Measurements from ENCODE around the gene INCA1.
A peak's percentile ranks its signal among the peaks of the same experiment; 100 is the strongest.
"Not testable (repeated sequence)": the region's sequence is repeated elsewhere in the genome, so short reads cannot be mapped to it uniquely, and the experiment has no call there.

Gene INCA1

DNA sequence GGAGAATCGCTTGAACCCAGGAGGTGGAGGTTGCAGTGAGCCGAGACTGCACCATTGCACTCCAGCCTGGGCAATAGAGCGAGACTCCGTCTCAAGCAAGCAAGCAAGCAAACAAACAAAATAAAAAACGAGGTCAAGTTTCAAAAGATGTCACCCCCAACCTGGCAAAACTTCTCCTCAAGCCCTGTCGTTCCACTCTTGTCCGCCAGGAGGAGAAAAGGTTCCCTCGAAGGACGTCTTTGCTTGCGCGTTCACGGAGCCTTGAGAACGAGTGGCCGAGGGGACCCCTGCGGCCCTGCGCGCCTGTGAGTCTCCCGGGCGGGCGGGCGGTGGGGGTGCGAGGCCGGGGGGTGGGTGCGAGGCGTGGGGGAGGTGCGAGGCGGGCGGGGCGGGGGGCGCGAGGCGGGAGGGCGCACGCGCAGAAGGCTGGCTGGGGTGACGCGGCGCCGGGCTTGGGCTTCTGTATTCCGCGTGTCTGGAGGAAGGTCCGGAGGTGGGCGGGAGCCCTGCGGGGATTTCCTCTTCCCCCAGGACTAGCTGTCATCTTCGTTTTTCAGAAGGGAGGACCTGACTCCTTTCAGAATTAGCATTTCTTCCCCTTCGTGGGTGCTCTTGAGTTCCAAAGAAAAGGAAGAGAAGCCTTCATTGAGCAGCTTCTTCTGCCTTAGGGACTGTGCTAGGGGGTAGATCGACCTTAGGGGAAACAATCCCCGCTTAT is 34.2 kb upstream of the INCA1 start:
- DNase-seq: peak; percentile 93
- peak overlapping the region; percentile 70 for H3K27ac ChIP-seq
- H3K9me3 ChIP-seq (ENCODE audit: severe bottlenecking): no peaks in the 10 kb centered on the region
- H3K27me3 ChIP-seq (ENCODE audit: insufficient read depth, low read depth, severe bottlenecking): no peaks in the 10 kb centered on the region
- peak overlapping the region; percentile 52 for H3K4me3 ChIP-seq (ENCODE audit: low read depth, low read length)
- TF ChIP-seq, protein P1, sequence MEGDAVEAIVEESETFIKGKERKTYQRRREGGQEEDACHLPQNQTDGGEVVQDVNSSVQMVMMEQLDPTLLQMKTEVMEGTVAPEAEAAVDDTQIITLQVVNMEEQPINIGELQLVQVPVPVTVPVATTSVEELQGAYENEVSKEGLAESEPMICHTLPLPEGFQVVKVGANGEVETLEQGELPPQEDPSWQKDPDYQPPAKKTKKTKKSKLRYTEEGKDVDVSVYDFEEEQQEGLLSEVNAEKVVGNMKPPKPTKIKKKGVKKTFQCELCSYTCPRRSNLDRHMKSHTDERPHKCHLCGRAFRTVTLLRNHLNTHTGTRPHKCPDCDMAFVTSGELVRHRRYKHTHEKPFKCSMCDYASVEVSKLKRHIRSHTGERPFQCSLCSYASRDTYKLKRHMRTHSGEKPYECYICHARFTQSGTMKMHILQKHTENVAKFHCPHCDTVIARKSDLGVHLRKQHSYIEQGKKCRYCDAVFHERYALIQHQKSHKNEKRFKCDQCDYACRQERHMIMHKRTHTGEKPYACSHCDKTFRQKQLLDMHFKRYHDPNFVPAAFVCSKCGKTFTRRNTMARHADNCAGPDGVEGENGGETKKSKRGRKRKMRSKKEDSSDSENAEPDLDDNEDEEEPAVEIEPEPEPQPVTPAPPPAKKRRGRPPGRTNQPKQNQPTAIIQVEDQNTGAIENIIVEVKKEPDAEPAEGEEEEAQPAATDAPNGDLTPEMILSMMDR (IDR thresholded peaks at IDR 0.05; ENCODE audit: low read depth, low read length): peak; percentile 77
- H3K36me3 ChIP-seq: no peaks in the 10 kb centered on the region

DNA sequence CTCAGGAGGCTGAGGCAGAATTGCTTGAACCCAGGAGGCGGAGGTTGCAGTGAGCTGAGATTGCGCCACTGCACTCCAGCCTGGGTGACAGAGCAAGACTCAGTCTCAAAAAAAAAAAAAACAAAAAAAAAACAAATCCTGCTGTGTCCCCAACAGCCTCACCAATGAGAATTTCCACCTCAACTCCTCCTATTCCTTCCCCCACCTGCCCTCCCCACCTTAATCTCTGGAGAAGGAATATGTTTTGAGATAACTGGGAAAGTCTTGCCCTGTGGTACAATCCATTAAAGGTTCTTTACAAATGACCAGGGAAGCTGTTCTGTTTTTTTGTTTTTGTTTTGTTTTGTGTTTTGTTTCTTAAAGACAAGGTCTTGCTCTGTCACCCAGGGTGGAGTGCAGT is 32.8 kb upstream of the INCA1 start:
- not testable (repeated sequence) for H3K4me3 ChIP-seq (ENCODE audit: low read depth, low read length); H3K9me3 ChIP-seq (ENCODE audit: severe bottlenecking); H3K27ac ChIP-seq; H3K36me3 ChIP-seq; H3K27me3 ChIP-seq (ENCODE audit: insufficient read depth, low read depth, severe bottlenecking); DNase-seq

DNA sequence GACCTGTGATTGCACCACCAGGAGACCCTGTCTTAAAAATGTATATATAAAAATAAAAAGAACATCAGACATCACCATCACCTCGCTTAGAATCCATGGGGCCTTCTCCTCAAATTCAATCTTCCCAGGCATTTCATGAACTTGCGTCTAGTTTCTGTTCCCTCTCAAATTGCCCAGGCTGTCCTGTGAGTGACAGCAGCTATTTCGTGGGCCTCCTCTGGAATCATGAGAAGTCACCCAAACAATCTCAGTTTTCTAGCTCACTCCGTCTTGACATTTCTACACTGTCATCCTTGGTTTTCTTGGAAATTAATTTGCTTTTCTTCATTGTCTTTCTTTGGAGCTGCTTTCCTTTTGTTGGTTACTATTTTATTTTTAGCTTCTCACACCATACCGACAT is 30.6 kb upstream of the INCA1 start:
- H3K4me3 ChIP-seq (ENCODE audit: low read depth, low read length): no peak overlapping the region
- no peak overlapping the region for H3K27ac ChIP-seq
- H3K9me3 ChIP-seq (ENCODE audit: severe bottlenecking): no peaks in the 10 kb centered on the region
- TF ChIP-seq, protein P1 (IDR thresholded peaks at IDR 0.05; ENCODE audit: low read depth, low read length): no peak
- H3K27me3 ChIP-seq (ENCODE audit: insufficient read depth, low read depth, severe bottlenecking): no peaks in the 10 kb centered on the region
- no peak for DNase-seq
- peaks cover 4% of the 10 kb centered on the region; the same call in 1 of the 2 replicates for H3K36me3 ChIP-seq

DNA sequence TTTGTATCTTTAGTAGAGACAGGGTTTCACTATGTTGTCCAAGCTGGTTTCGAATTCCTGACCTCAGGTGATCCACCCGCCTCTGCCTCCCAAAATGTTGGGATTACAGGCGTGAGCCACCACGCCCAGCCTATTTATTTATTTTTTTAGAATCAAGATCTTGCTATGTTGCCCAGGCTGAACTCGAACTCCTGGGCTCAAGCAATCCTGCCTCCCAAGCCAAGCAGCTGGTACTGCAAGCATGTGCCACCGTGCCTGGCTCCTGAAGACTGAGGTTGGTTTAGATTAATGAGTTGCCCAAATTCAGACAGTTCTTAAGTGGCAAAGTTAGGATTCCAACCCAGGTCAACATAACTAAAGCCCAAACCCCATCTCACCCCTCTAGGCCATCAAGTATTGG is 30.0 kb upstream of the INCA1 start:
- Histone ChIP-seq H3K36me3 (peaks cover 4% of the 10 kb centered on the region; the same call in 1 of the 2 replicates), H3K9me3 (ENCODE audit: severe bottlenecking) (no peaks in the 10 kb centered on the region), H3K27ac (no peak overlapping the region), H3K27me3 (ENCODE audit: insufficient read depth, low read depth, severe bottlenecking) (no peaks in the 10 kb centered on the region), H3K4me3 (ENCODE audit: low read depth, low read length) (no peak overlapping the region)
- TF ChIP-seq, protein P1 (IDR thresholded peaks at IDR 0.05; ENCODE audit: low read depth, low read length): no peak
- DNase-seq: no peak

DNA sequence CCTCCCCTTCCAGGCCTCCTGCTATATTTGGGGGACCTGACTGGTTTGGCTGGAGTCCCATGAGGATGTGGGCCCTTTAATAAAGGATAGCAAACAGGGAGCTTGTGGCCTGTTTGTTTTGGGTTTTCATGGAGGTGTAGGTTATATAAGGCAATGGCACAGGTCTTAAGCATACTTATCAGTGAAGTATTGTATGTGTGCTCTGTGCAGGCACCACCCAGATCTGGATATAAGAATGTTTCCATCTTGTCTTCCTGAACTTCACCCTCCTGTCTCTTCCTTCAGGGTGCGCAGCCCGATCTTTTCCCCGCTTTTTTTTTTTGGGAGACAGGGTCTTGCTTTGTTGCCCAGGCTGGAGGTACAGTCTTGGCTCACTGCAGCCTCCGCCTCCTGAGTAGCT is 27.3 kb upstream of the INCA1 start:
- Histone ChIP-seq H3K27me3 (ENCODE audit: insufficient read depth, low read depth, severe bottlenecking) (no peaks in the 10 kb centered on the region), H3K9me3 (ENCODE audit: severe bottlenecking) (no peaks in the 10 kb centered on the region), H3K36me3 (peaks cover 27% of the 10 kb centered on the region), H3K4me3 (ENCODE audit: low read depth, low read length) (no peak overlapping the region), H3K27ac (no peak overlapping the region)
- DNase-seq: no peak
- TF ChIP-seq, protein P1 (IDR thresholded peaks at IDR 0.05; ENCODE audit: low read depth, low read length): no peak

DNA sequence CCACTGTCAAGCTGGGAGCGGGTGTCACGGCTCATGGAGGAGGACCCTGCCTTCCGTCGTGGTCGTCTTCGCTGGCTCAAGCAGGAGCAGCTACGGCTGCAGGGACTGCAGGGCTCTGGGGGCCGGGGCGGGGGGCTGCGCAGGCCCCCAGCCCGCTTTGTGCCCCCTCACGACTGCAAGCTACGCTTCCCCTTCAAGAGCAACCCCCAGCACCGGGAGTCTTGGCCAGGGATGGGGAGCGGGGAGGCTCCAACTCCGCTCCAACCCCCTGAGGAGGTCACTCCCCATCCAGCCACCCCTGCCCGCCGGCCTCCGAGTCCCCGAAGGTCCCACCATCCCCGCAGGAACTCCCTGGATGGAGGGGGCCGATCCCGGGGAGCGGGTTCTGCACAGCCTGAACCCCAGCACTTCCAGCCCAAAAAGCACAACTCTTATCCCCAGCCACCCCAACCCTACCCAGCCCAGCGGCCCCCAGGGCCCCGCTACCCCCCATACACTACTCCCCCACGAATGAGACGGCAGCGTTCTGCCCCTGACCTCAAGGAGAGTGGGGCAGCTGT is 26.3 kb upstream of the INCA1 start:
- Histone ChIP-seq H3K4me3 (ENCODE audit: low read depth, low read length) (no peak overlapping the region), H3K36me3 (peaks cover 29% of the 10 kb centered on the region), H3K9me3 (ENCODE audit: severe bottlenecking) (no peaks in the 10 kb centered on the region), H3K27ac (no peak overlapping the region), H3K27me3 (ENCODE audit: insufficient read depth, low read depth, severe bottlenecking) (no peaks in the 10 kb centered on the region)
- TF ChIP-seq, protein P1 (IDR thresholded peaks at IDR 0.05; ENCODE audit: low read depth, low read length): no peak
- DNase-seq: no peak
